HCT116 (cell line): ENCODE data around the gene MAPKAPK3. TPM values are rescaled to one million over a fixed set of nuclear protein-coding genes. Genes with fewer than 3 reads are reported as not detected.
A peak's percentile ranks its signal among the peaks of the same experiment; 100 is the strongest.

Experiments used
- ATAC-seq: fragments of 200-7000 bp; cut with Tn5 transposase; 2 replicates; pipeline ENCODE4 v1.9.1; 2020; ENCODE audit warnings: mild to moderate bottlenecking, moderate library complexity
- BruUV-seq: library from RNA; stranded (reverse); fragments of 400-500 nt; replicated peaks from 2 replicates; lab custom pipeline; 2021; lab: Mats Ljungman, UMichigan
- CTCF ChIA-PET: fragments of 300-600 bp; sonication (Branson Sonifier 250); formaldehyde crosslinking; loops from one replicate; lab custom pipeline; 2021; ENCODE audit warnings: antibody characterized with exemption; lab: Charles Lee
- POLR2A ChIA-PET: fragments of 300-600, 350-600 bp; sonication (Branson Sonifier 250); formaldehyde crosslinking; loops from one replicate; lab custom pipeline; 2021; ENCODE audit warnings: antibody characterized with exemption; lab: Charles Lee
- RAD21 ChIA-PET, 2 experiments: fragments of 300-600 bp; sonication (Branson Sonifier 250); formaldehyde crosslinking; loops; one replicate each; lab custom pipeline; 2023; ENCODE audit warnings: low total read pairs in 2 of 2; ENCODE audit not compliant: uncharacterized antibody in 2 of 2, unreplicated experiment in 2 of 2, low non-redundant PET in 1 of 2; lab: Charles Lee
- DNase-seq: peaks from one replicate; pipeline ENCODE4 v3.0.0-alpha.2; 2010; ENCODE audit warnings: low read depth, low spot score
- H2AFZ ChIP-seq: fragments of 200-600 bp; shearing (Covaris generic), sonication (generic); 2 replicates; pipeline ENCODE4 v1.6.1; 2017; ENCODE audit warnings: low read depth, mixed run types, mixed read lengths, antibody characterized with exemption, low read length; ENCODE audit not compliant: poor library complexity, severe bottlenecking
- H3K27ac ChIP-seq: 2 replicates; pipeline ENCODE4 v1.5.1; 2012; ENCODE audit warnings: low read depth, low read length
- H3K27me3 ChIP-seq: fragments of 200-600 bp; sonication (generic); 2 replicates; pipeline ENCODE4 v1.6.1; 2016; ENCODE audit warnings: mixed run types, low read length, mixed read lengths; ENCODE audit not compliant: insufficient read depth
- H3K36me3 ChIP-seq, 2 experiments: fragments of 200-500 bp in 1 of 2; fragments of 200-600 bp in 1 of 2; sonication (Bioruptor generic) in 1 of 2; sonication (generic) in 1 of 2; 2 replicates each; pipeline versions ENCODE4 v1.5.1 to v1.6.1; 2014 to 2016; ENCODE audit warnings: low read length in 2 of 2, inconsistent platforms in 1 of 2, mixed read lengths in 1 of 2, mixed run types in 1 of 2; ENCODE audit not compliant: insufficient read depth in 2 of 2, control insufficient read depth in 1 of 2
- H3K4me1 ChIP-seq, 2 experiments: fragments of 200-600 bp in 1 of 2; sonication (generic) in 1 of 2; 2 replicates each; pipeline versions ENCODE4 v1.5.1 to v1.6.1; 2012 to 2017; ENCODE audit warnings: low read length in 2 of 2, inconsistent platforms in 1 of 2, mild to moderate bottlenecking in 1 of 2, mixed read lengths in 1 of 2, mixed run types in 1 of 2, moderate library complexity in 1 of 2; ENCODE audit not compliant: insufficient read depth in 2 of 2, control insufficient read depth in 1 of 2
- H3K4me2 ChIP-seq: fragments of 200-600 bp; sonication (generic); 2 replicates; pipeline ENCODE4 v1.6.1; 2017; ENCODE audit warnings: mixed run types, low read length, mixed read lengths
- H3K4me3 ChIP-seq, 2 experiments: fragments of 200-600 bp in 1 of 2; sonication (generic) in 1 of 2; replicated peaks in 1 of 2; 2 replicates each; pipeline ENCODE4 v1.5.1; 2011 to 2016; ENCODE audit warnings: low read length in 2 of 2, control low read depth in 1 of 2, low read depth in 1 of 2, mild to moderate bottlenecking in 1 of 2, mixed read lengths in 1 of 2, mixed run types in 1 of 2
- H3K79me2 ChIP-seq: fragments of 200-600 bp; sonication (generic); 2 replicates; pipeline ENCODE4 v1.6.1; 2017; ENCODE audit warnings: mild to moderate bottlenecking, mixed run types, low read length, moderate library complexity, mixed read lengths; ENCODE audit not compliant: insufficient read depth
- H3K9ac ChIP-seq: fragments of 200-600 bp; sonication (generic); 2 replicates; pipeline ENCODE4 v1.6.1; 2016; ENCODE audit warnings: low read length, mixed read lengths
- H3K9me2 ChIP-seq: fragments of 200-600 bp; sonication (generic), shearing (Covaris generic); 2 replicates; pipeline ENCODE4 v1.6.1; 2017; ENCODE audit warnings: mixed run types, mild to moderate bottlenecking, moderate library complexity; ENCODE audit not compliant: insufficient read depth
- H3K9me3 ChIP-seq, 2 experiments: fragments of 200-500 bp in 1 of 2; fragments of 200-600 bp in 1 of 2; sonication (Bioruptor generic) in 1 of 2; sonication (generic) in 1 of 2; 2 replicates each; pipeline ENCODE4 v1.6.1; 2014 to 2017; ENCODE audit warnings: low read length in 2 of 2, mixed read lengths in 2 of 2, inconsistent platforms in 1 of 2, low read depth in 1 of 2, mild to moderate bottlenecking in 1 of 2, mixed run types in 1 of 2, moderate library complexity in 1 of 2; ENCODE audit not compliant: control insufficient read depth in 1 of 2, insufficient read depth in 1 of 2
- H4K20me1 ChIP-seq: fragments of 200-600 bp; sonication (generic), shearing (Covaris generic); 2 replicates; pipeline ENCODE4 v1.6.1; 2017; ENCODE audit warnings: mixed run types, mild to moderate bottlenecking, moderate library complexity; ENCODE audit not compliant: insufficient read depth
- CBX3 ChIP-seq: IDR thresholded peaks from 2 replicates; pipeline ENCODE4 v1.6.1; 2012; ENCODE audit warnings: low read depth
- CTCF ChIP-seq, 3 experiments: fragments of 200-600 bp in 1 of 3; sonication (generic) in 1 of 3; IDR thresholded peaks in 2 of 3; conservative IDR thresholded peaks in 1 of 3; 2 replicates each; pipeline ENCODE4 v1.5.1; 2012 to 2017; ENCODE audit warnings: low read depth in 2 of 3, low read length in 2 of 3, antibody characterized with exemption in 1 of 3, borderline replicate concordance in 1 of 3, control low read depth in 1 of 3, mild to moderate bottlenecking in 1 of 3, mixed read lengths in 1 of 3, mixed run types in 1 of 3, moderate library complexity in 1 of 3; ENCODE audit not compliant: insufficient read depth in 1 of 3
- ELF1 ChIP-seq: IDR thresholded peaks from 2 replicates; pipeline ENCODE4 v1.6.1; 2012; ENCODE audit warnings: low read depth, borderline replicate concordance
- FOSL1 ChIP-seq: IDR thresholded peaks from 2 replicates; pipeline ENCODE4 v1.6.1; 2012; ENCODE audit warnings: low read depth
- JUND ChIP-seq: IDR thresholded peaks from 2 replicates; pipeline ENCODE4 v1.6.1; 2012
- MAX ChIP-seq: IDR thresholded peaks from 2 replicates; pipeline ENCODE4 v1.6.1; 2012
- RAD21 ChIP-seq: IDR thresholded peaks from 2 replicates; pipeline ENCODE4 v1.6.1; 2012; ENCODE audit warnings: low read depth, mild to moderate bottlenecking
- SIN3A ChIP-seq: IDR thresholded peaks from 2 replicates; pipeline ENCODE4 v1.6.1; 2012; ENCODE audit warnings: low read depth
- SP1 ChIP-seq: IDR thresholded peaks from 2 replicates; pipeline ENCODE4 v1.6.1; 2012; ENCODE audit warnings: low read depth
- TCF7L2 ChIP-seq: IDR thresholded peaks from 2 replicates; pipeline ENCODE4 v1.7.0; 2011; ENCODE audit warnings: borderline replicate concordance, inconsistent platforms; ENCODE audit not compliant: insufficient read depth, insufficient read length; ENCODE audit errors: extremely low read depth
- YY1 ChIP-seq: IDR thresholded peaks from 2 replicates; pipeline ENCODE4 v1.6.1; 2011; ENCODE audit warnings: low read length, low read depth, moderate library complexity, mild to moderate bottlenecking; ENCODE audit not compliant: insufficient replicate concordance; ENCODE audit errors: extremely low read depth
- ZFX ChIP-seq: fragments of 450-650 bp; IDR thresholded peaks from 2 replicates; pipeline ENCODE4 v1.6.1; 2017
- ZNF274 ChIP-seq: fragments of 200-500 bp; sonication (Bioruptor generic); IDR thresholded peaks from 2 replicates; pipeline ENCODE4 v1.6.1; 2014; ENCODE audit warnings: mild to moderate bottlenecking, low read depth, low read length, inconsistent platforms
- intact Hi-C: fragments of 100-400 bp; cut with micrococcal nuclease; formaldehyde crosslinking; loops from 2 replicates; pipeline ENCODE4 v1.10.0; 2022
- total RNA-seq: library from RNA; stranded (reverse); gene quantifications from one replicate; pipeline ENCODE4 v1.2.1, GENCODE V29; 2021; ENCODE audit not compliant: unreplicated experiment
- TF ChIP-seq, protein P1 (sequence below): IDR thresholded peaks from 2 replicates; pipeline ENCODE4 v1.6.1; 2012
- TF ChIP-seq, protein P2 (sequence below): IDR thresholded peaks from 2 replicates; pipeline ENCODE4 v1.6.1; 2011; ENCODE audit warnings: mild to moderate bottlenecking, low read length, moderate library complexity; ENCODE audit not compliant: insufficient replicate concordance; ENCODE audit errors: extremely low read depth
- TF ChIP-seq, protein P3 (sequence below): IDR thresholded peaks from 2 replicates; pipeline ENCODE4 v1.6.1; 2012; ENCODE audit warnings: low read depth

MAPKAPK3 gene
- total RNA-seq, 1 experiment from 2014 or later: 87.3 TPM

DNA sequence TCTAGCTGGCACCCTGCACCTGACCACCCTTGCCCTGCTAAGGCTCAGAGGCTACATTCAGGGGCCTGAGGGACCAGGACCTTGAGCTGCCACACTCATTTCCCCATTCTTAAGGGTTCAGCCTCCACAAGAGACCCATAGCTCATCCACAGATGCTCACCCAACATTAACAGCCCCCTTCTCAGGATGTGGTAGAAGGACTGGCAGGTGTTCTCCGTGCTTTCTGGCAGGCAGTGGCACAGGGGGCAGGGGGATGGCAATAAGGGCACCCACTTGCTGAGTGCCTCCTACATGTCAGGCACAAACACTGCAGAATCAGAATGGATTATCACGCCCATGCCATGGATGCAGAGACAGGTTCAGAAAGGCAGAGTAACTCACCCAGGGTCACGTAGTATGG, 9.4 kb downstream of the MAPKAPK3 start:
- ChIA-PET RAD21 (interaction anchor here in 1 of 2 experiments (0.6 kb wide), 1 partner anchor 719 kb away, joined by 3 read pairs; no protein-coding TSS in a partner anchor), CTCF (interaction anchor here (2.4 to 2.8 kb wide), 3 partner anchors 9 to 746 kb away, joined by 11 to 29 read pairs (median 18); partner anchors contain the start of gene MAPKAPK3), POLR2A (interaction anchor here (2.1 kb wide), 1 partner anchor 27 kb away, joined by 7 read pairs; no protein-coding TSS in a partner anchor)
- Histone ChIP-seq H3K9me3 (no peaks in the 10 kb centered on the region), H3K9ac (no peak overlapping the region), H4K20me1 (no peaks in the 10 kb centered on the region), H3K9me2 (no peaks in the 10 kb centered on the region), H3K27me3 (no peaks in the 10 kb centered on the region), H2AFZ (no peak overlapping the region), H3K27ac (peak overlapping the region; percentile 87), H3K4me2 (peak overlapping the region; percentile 75), H3K79me2 (peaks cover 92% of the 10 kb centered on the region), H3K4me1 (peaks cover 65 to 89% of the 10 kb centered on the region in 2 experiments), H3K4me3 (no peak overlapping the region), H3K36me3 (peaks cover 0 to 10% of the 10 kb centered on the region in 2 experiments; a peak in 1 of 4 replicates)
- no peak for TF ChIP-seq ELF1
- TF ChIP-seq, protein P1, sequence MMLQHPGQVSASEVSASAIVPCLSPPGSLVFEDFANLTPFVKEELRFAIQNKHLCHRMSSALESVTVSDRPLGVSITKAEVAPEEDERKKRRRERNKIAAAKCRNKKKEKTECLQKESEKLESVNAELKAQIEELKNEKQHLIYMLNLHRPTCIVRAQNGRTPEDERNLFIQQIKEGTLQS: no peak
- TF ChIP-seq, protein P2, sequence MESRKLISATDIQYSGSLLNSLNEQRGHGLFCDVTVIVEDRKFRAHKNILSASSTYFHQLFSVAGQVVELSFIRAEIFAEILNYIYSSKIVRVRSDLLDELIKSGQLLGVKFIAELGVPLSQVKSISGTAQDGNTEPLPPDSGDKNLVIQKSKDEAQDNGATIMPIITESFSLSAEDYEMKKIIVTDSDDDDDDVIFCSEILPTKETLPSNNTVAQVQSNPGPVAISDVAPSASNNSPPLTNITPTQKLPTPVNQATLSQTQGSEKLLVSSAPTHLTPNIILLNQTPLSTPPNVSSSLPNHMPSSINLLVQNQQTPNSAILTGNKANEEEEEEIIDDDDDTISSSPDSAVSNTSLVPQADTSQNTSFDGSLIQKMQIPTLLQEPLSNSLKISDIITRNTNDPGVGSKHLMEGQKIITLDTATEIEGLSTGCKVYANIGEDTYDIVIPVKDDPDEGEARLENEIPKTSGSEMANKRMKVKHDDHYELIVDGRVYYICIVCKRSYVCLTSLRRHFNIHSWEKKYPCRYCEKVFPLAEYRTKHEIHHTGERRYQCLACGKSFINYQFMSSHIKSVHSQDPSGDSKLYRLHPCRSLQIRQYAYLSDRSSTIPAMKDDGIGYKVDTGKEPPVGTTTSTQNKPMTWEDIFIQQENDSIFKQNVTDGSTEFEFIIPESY: no peak
- TF ChIP-seq RAD21: no peak
- TF ChIP-seq SIN3A: no peak
- TF ChIP-seq, protein P3, sequence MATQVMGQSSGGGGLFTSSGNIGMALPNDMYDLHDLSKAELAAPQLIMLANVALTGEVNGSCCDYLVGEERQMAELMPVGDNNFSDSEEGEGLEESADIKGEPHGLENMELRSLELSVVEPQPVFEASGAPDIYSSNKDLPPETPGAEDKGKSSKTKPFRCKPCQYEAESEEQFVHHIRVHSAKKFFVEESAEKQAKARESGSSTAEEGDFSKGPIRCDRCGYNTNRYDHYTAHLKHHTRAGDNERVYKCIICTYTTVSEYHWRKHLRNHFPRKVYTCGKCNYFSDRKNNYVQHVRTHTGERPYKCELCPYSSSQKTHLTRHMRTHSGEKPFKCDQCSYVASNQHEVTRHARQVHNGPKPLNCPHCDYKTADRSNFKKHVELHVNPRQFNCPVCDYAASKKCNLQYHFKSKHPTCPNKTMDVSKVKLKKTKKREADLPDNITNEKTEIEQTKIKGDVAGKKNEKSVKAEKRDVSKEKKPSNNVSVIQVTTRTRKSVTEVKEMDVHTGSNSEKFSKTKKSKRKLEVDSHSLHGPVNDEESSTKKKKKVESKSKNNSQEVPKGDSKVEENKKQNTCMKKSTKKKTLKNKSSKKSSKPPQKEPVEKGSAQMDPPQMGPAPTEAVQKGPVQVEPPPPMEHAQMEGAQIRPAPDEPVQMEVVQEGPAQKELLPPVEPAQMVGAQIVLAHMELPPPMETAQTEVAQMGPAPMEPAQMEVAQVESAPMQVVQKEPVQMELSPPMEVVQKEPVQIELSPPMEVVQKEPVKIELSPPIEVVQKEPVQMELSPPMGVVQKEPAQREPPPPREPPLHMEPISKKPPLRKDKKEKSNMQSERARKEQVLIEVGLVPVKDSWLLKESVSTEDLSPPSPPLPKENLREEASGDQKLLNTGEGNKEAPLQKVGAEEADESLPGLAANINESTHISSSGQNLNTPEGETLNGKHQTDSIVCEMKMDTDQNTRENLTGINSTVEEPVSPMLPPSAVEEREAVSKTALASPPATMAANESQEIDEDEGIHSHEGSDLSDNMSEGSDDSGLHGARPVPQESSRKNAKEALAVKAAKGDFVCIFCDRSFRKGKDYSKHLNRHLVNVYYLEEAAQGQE: no peak
- TF ChIP-seq TCF7L2: no peak
- no peak for TF ChIP-seq ZFX
- TF ChIP-seq YY1: no peak
- TF ChIP-seq MAX: no peak
- no peak for TF ChIP-seq CTCF (IDR thresholded peaks at IDR 0.05 in 2 of 3, conservative IDR thresholded peaks at IDR 0.05 in 1 of 3; ENCODE audit: borderline replicate concordance in 1 of 3, insufficient read depth in 1 of 3, low read depth in 2 of 3, low read length in 2 of 3)
- no peak for TF ChIP-seq CBX3
- no peak for TF ChIP-seq SP1
- no peak for TF ChIP-seq JUND
- no peak for TF ChIP-seq FOSL1
- TF ChIP-seq ZNF274: no peak
- BruUV-seq: no TSS peak
- DNase-seq (no peak), ATAC-seq (no peak)
- intact Hi-C loops: no loop called here
